HL-60/S4 treated with phorbol 12-myristate 13-acetate at 8.2 ng/mL for 4 days and 3 days (cell line): Measurements from ENCODE around the gene P2RX4.
"Not testable (repeated sequence)": the region's sequence is repeated elsewhere in the genome, so short reads cannot be mapped to it uniquely, and the experiment has no call there.

Source experiments
- in situ Hi-C: fragments of 300-500 bp; cut with MboI; formaldehyde crosslinking; loops from 2 replicates; pipeline ENCODE4 v1.15.0; 2022; ENCODE audit warnings: low sequenced_read_pairs

P2RX4 gene, protein sequence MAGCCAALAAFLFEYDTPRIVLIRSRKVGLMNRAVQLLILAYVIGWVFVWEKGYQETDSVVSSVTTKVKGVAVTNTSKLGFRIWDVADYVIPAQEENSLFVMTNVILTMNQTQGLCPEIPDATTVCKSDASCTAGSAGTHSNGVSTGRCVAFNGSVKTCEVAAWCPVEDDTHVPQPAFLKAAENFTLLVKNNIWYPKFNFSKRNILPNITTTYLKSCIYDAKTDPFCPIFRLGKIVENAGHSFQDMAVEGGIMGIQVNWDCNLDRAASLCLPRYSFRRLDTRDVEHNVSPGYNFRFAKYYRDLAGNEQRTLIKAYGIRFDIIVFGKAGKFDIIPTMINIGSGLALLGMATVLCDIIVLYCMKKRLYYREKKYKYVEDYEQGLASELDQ

DNA sequence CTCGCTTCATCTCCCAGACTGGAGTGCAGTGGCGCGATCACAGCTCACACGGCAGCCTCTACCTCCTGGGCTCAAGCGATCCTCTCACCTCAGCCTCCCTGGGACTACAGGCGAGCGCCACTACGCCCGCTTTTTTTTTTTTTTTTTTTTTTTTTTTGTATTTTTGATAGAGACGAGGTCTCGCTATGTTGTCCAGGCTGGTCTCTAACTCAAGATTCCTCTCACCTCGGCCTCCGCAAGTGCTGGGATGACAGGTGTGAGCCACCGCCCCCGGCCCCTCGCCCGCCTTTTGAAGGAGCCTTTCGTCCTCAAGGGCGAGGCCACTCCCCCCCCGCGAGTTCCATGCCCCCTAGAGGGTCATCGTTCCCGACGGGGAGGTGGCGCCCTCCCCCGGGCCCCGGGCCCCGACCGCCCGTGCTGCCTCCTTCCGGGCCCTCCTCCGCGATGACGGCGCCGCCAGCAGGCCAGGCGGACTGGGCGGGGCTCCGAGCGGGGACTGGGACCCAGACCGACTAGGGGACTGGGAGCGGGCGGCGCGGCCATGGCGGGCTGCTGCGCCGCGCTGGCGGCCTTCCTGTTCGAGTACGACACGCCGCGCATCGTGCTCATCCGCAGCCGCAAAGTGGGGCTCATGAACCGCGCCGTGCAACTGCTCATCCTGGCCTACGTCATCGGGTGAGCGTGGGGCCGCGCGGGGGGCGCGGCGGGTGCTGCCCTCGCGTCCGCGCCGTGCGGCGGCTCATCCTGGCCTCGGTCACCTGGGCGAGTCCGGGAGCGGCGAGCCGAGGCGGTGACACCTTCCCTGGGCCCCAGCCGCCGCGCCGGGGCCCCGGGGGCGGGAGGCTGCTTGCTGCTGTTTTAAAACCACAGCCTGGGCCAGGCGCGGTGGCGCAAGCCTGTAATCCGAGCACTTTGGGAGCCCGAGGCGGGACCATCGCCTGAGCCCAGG is at the start of gene P2RX4:
TSS of gene P2RX4 (plus strand) at position 506 of the 949 bp plus-strand sequence. CDS start at position 542, 36 bp downstream.
- in situ Hi-C loops, result no loop called here

DNA sequence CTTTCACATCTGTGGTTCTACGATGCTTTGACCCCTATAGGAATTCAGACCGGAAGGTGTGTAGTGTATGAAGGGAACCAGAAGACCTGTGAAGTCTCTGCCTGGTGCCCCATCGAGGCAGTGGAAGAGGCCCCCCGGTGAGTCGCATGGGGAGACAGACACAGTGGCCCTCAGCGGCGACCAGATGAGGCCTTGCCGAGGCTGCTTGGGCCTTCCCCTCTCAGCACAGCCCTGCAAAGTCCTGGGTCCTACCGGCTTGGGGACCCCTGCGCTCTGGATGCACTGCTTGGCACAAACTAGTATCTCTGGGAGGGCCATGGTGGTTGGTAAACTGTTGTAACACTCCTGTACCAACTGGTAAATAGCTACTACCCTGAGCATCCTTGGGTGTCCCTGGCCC is 47.5 kb upstream of the P2RX4 start:
- in situ Hi-C loops, result no loop called here

DNA sequence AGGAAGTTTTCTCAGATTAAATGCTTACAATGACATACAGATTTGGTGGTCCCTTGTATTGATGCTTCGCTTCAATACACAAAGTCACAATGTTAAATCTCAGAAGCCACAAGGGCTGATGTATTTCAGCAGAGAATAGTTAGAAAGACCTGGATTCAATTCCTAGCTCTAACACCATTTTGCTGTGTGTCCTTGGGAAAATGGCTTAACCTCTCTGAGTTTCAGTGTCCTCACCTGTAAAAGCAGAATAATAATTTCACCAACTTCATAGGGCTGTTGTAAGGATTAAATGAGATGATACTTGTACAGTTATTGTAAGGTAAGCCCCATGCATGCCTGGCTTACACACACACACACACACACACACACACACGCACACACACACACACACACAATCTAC is 46.9 kb upstream of the P2RX4 start:
- in situ Hi-C loops, result no loop called here

DNA sequence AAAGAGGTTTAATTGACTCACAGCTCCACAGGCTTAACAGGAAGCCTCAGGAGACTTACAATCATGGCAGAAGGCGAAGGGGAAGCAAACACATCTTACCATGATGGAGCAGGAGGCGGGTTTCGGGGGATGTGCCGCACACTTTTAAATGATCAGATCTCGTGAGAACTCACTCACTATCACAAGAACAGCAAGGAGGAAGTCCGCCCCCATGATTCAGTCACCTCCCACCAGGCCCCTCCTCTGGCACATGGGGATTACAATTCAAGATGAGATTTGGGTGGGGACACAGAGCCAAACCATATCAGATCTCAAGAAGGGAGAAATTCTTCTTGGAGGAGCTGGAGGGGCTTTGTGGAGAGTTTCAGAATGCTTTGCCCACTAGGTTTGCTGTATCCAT is 45.1 kb upstream of the P2RX4 start:
- in situ Hi-C loops, result not testable (repeated sequence)

DNA sequence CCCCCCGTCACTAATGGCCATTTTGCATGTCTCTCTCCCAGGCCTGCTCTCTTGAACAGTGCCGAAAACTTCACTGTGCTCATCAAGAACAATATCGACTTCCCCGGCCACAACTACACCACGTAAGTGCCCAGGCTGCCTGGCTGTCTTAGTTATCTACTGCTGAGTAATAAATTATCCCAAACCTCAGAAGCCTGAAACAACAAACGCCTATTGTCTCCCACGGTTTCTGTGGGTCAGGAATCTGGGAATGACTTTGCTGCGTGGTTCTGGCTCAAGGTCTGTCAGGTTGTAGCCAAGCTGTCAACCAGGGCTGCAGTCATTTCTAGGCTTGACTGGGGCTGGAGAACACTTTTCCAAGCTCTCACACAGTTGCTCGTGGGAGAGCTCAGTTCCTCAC is 44.6 kb upstream of the P2RX4 start:
- in situ Hi-C loops, result no loop called here

DNA sequence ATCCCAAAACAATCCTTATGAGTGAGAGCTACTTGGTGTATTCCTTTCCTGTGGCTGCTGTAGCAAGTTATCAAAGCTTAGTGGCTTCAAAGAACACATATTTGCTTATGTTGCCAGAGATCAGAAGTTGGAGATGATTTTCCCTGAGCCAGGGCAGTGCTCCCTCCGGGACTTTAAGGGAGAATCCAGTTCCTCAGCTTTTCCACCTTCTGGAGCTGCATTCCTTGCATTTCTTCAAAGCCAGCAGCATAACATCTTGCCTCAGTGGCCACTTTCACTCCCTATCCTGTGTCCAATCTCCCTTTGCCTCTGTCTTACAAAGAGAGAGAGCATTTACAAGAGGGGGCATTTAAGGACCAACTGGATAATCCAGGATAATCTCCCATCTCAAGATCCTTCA is 43.6 kb upstream of the P2RX4 start:
- in situ Hi-C loops, result no loop called here

DNA sequence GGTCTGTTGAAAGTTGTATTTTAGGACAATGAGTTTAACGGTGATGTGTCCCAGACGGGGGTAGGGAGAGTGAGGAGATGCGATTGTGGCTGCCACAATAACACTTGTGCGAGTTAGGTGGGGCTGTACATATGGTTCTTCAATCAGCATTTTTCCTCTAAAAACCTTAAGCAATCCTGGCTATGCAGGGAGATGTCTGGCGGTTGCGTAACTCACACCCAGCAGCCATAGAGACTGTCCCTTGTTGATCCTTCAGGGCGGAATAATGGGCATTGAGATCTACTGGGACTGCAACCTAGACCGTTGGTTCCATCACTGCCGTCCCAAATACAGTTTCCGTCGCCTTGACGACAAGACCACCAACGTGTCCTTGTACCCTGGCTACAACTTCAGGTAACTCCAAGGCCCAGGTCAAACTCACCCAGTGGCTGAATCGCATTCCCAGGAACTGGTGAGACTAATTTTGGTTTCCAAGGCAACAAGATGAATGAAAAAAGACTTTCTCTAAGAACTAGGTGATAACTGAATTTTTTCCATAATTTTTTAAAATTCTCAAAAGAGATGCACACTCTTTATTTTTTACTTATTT is 42.6 kb upstream of the P2RX4 start:
- in situ Hi-C loops, result no loop called here

DNA sequence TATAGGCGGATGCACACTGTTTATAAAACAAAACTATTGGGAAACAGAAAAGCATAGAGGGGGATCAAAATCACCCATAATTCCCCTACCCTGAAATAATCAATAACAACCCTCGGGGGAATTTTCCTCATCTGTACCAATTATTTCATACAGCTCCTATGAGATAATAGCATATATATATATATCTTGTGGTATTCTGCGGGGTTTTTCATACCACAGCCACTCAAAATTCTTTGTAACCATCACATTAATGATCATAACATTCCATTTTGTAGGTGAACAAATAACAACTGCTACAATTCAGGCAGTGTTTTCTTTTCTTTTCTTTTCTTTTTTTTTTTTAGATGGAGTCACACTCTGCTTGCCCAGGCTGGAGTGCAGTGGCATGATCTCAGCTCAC is 42.0 kb upstream of the P2RX4 start:
- in situ Hi-C loops, result no loop called here

DNA sequence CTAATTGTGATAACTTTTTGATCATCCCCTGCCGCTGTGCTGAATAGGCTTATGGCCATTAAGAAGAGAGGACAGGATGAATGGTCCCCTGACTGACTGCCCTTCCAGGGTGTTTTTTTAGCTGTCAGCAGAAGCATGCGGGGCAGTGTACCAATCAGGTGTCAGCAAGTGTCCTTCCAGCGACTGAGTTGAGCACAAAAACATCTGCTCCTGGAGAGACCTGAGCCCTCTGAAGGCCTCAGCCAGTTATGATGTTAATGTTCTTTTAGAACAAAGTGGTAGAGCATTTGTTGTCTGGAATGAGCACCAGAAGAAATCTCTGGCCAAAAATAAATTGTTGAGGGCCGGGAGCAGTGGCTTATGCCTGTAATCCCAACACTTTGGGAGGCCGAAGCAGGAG is 39.8 kb upstream of the P2RX4 start:
- in situ Hi-C loops, result no loop called here

DNA sequence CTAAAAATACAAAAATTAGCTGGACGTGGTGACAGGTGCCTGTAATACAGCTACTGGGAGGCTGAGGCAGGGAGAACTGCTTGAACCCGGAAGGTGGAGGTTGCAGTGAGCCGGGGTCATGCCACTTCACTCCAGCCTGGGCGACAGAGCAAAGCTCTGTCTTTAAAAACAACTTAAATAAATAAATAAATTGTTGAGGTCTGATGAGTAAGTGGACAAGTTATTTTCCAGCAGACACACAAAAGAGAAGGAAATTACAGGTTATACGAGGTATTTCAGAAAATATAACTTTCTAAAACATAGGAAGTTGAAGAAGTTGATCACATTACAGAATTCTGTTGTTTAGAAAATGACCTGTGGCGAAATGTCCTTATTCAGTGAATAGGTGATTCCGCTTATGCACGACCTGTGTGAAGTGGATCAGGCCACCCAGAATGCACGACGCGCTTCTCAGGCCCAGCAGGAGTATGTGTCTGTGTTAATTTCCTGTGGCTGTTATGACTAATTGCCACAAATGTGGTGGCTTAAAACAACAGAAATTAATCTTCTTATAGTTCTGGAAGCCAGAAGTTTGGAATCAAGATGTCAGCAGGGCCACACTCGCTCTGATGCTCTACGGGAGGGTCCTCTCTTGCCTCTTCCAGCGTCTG is 39.2 kb upstream of the P2RX4 start:
- in situ Hi-C loops, result no loop called here

DNA sequence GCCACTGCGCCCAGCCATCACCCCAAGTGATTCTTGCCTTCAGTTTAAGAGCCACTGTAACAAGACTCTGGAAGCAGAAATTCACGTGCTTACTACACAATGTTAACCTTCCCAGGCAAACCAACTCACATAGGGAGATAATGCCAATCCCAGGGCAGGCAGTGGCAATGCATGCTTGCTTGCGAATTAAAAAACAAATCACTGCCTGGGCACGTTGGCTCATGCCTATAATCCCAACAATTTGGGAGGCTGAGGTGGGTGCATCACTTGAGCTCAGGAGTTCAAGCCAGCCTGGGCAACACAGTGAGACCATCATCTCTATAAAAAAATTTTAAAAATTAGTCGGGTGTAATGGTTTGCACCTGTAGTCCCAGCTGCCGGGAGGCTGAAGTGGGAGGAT is 37.8 kb upstream of the P2RX4 start:
- in situ Hi-C loops, result no loop called here

DNA sequence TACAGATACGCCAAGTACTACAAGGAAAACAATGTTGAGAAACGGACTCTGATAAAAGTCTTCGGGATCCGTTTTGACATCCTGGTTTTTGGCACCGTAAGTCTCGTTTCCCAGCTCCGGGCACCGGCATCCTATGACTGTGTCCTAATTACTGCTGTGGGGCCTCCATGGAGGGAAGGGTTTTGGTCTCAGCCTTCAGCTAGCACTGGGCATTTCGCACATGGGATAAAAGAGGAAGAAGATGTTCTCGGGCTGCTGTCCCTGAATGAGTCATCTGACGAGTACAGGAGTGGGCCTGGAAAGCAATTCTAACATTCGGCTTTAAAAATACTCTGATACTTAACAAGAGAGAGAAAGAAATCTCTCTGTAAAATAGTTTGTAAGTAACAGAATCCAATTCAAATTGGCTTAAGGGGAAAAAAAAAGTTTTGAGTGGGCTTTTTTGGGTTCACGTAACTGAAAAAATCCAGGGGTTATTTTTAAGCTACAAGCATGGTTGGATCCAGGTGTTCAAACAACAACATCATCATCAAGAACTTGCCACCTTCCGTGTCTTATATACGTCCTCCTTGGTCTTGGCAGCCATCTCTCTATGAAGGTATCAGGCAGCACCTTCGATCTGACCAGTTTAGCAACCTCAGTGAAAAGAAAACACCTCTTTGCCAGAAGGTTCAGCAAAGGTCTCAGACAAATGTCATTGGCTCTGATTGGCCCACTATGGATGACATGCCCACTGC is 34.4 kb upstream of the P2RX4 start:
- in situ Hi-C loops, result no loop called here

DNA sequence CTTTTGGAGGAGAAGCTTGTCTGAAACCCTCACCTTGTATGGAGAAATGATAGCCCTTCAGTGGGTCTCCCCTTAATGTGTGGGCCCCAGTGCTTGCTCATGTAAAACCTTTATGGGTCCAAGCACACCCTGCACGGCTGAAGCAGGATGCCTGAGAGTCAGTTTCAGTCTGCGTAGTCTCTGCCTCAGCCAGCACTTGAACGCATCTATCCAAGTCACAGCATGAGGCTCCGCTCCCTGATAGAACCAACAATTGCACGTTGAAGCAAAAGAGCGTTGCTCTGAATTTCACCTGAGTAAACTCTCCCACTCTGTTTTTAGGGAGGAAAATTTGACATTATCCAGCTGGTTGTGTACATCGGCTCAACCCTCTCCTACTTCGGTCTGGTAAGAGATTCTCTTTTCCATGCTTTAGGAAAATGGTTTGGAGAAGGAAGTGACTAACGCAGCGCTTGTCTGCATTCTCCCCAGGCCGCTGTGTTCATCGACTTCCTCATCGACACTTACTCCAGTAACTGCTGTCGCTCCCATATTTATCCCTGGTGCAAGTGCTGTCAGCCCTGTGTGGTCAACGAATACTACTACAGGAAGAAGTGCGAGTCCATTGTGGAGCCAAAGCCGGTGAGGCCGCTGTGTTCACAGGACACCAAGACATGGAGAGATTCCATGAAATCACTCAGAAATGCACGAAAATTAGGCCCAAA is 33.0 kb upstream of the P2RX4 start:
- in situ Hi-C loops, result no loop called here

DNA sequence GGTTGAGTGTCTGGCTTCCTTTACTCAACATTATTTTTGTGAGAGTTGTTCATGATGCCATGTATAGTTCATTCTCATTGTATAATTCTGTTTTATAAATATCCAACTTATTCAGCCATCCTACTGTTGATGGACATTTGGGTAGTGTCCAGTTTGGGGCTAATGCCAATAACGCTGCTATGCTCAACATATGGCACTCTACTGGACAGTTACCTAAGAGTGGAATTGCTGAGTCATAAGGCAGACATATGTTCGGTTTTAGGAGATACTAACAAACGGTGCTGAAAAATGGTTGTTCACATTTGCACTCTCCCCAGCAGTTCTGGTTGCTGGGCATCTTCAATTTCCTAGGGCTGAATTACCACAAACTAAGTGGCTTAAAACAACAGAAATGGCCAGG is 28.7 kb upstream of the P2RX4 start:
- in situ Hi-C loops, result no loop called here

DNA sequence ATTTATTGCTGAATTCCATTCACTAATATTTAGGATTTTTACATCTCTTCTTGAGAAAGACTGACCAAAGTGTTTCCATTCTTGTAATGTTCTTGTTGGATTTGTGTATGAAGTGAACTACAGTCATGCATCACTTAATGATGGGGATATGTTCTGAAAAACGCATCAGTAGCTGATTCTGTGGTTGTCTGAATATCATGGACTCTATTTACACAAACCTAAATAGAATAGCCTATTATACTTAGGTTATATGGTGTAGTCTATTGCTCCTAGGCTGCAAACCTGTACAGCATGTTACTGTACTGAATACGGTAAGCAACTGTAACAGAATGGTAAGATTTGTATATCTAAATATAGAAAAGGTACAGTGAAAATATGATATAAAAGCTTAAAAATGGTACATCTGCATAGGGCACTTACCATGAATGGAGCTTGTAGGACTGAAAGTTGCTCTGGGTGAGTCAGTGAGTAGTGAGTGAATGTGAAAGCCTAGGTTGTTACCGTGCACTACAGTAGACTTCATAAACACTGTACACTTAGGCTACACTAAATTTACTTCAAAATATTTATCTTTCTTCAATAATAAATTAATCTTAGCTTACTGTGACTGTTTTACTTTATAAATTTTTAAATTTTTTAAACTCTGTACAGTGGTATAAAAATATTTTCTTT is 27.6 kb upstream of the P2RX4 start:
- in situ Hi-C loops, result no loop called here

DNA sequence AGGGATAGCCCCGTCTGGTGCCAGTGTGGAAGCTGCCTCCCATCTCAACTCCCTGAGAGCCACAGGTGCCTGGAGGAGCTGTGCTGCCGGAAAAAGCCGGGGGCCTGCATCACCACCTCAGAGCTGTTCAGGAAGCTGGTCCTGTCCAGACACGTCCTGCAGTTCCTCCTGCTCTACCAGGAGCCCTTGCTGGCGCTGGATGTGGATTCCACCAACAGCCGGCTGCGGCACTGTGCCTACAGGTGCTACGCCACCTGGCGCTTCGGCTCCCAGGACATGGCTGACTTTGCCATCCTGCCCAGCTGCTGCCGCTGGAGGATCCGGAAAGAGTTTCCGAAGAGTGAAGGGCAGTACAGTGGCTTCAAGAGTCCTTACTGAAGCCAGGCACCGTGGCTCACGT is 25.5 kb upstream of the P2RX4 start:
- in situ Hi-C loops, result no loop called here

DNA sequence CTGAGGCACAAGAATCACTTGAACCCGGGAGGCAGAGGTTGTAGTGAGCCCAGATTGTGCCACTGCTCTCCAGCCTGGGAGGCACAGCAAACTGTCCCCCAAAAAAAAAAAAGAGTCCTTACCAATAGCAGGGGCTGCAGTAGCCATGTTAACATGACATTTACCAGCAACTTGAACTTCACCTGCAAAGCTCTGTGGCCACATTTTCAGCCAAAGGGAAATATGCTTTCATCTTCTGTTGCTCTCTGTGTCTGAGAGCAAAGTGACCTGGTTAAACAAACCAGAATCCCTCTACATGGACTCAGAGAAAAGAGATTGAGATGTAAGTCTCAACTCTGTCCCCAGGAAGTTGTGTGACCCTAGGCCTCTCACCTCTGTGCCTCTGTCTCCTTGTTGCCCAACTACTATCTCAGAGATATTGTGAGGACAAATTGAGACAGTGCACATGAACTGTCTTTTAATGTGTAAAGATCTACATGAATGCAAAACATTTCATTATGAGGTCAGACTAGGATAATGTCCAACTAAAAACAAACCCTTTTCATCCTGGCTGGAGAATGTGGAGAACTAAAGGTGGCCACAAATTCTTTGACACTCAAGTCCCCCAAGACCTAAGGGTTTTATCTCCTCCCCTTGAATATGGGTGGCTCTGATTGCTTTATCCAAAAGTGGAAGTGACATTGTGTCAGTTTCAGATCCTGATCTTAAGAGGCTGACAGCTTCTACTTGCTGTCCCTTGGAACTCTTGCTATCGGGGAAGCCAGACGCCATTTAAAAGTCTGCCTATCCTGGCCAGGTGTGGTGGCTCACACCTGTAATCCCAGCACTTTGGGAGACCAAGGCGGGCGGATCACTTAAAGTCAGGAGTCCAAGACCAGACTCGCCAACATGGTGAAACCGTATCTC is 24.7 kb upstream of the P2RX4 start:
- in situ Hi-C loops, result no loop called here

DNA sequence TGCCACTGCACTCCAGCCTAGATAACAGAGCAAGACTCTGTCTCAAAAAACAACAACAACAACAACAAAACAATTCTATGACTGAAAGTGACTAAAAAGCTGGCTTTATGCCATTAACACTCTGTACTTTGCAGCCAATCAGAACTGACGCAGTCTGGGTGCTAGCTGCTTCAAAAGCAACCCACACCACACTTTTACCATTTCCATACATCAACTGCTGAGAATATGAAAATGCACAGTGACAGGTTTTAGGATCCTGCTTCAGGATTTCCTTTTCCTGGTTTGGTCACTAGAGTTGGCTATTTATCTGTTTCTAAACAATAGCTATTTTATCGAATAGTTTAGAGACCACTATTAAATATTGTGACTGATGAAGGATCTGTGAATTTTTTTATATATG is 23.1 kb upstream of the P2RX4 start:
- in situ Hi-C loops, result no loop called here
